Fibroblast of upper back skin (primary cell): ENCODE results near the gene MDGA2.
"Not testable (repeated sequence)": the region's sequence is repeated elsewhere in the genome, so short reads cannot be mapped to it uniquely, and the experiment has no call there.

ENCODE experiments used
- DNase-seq: peaks from one replicate; pipeline ENCODE4 v3.0.0-alpha.2; 2013

Gene MDGA2

DNA sequence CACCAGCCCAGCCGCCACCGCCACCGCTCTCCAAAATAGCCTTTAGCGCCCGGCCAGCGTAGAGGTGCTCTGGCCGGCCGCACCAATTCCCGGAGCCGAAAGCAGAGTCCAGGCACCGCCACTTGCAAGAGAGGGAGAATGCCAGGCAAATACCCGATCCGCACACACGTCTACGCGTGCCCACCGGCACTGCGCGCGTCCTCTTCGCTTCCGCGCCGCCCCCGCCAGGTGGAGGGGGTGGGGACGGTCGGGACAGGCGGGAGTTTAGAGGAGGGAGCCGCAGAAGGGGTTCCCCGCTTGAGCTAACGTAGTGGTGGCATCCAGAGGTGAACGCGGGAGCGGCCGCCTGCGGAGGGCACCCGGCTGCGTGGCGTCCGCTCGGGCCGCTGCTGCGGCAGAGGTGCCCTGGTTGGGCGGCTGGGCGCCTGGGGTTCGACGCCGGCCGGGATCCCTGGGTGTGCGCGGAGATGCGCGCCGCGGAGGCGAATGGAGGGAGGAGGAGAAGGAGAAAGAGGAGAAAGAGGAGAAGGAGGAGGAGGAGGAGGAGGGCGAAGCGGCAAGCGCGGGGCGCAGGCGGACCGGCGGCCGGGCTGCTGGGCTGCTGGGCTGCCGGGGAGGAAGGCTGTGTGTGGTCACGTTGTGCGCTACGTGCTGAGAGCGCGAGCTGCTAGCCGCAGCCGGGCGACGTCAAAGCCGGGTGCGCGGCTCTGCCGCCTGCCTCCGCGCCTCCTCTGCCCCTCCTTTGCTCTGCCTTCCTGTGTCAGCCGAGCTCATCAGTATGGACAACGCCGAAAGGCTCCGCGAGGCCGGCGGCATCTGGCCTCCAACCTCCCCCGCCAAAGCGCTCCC is at the start of gene MDGA2:
Gene MDGA2, minus strand, starts transcription at position 140 of the 849 bp plus-strand sequence.
- peak; percentile 11 for DNase-seq

DNA sequence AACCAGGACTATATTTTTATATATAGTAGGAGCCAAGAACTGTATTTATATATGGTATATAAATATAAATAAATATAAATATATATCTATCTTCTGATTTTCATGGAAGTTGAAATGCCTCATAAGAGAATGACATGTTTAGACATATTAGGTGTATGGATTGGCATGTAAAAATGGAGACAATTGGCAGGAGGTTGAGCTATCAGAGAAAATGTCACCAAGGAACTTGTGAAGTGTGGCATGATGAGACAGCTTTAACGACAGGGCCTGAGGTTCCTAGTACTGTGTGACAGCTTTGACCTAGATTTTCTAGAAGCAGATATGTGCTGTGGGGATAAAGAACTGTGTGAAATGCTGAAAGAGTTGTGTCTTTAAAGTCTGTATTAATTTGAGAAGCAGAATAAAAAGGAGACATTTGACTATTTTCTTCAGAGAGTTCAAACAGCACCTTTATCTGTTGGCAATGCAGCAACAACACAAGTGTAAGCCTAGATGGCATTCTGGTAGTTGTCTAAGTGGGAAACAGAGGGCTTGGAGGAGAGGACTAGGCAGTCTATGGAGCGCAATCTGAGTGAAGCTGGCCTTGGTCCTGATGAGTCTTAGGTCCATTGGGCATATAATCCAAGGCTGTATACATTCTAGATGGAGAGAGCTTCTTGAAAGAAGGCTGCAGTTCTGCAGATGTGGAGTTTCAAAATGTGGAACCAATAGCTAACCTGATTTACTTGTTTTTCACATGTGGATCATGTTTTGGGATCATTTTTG is 47.7 kb upstream of the MDGA2 start:
- DNase-seq = no peak

DNA sequence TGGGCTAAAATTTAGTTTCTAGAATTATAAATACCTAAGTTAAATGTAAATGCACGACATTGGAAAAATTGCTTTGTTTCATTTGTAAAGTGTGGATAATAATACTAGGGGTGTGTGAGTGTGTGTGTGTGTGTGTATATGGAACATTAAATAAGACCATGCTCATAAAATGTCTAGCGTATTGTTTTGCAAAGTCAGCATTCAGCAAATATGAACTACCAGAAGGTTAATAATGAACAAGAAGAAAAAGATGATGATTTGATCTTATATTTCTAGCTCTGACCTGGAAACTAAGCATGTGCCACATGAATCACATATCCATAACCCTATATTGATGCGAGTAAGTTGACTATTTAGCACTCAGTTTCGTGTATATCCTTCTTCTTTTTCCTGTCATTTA is 44.9 kb upstream of the MDGA2 start:
- DNase-seq = no peak

DNA sequence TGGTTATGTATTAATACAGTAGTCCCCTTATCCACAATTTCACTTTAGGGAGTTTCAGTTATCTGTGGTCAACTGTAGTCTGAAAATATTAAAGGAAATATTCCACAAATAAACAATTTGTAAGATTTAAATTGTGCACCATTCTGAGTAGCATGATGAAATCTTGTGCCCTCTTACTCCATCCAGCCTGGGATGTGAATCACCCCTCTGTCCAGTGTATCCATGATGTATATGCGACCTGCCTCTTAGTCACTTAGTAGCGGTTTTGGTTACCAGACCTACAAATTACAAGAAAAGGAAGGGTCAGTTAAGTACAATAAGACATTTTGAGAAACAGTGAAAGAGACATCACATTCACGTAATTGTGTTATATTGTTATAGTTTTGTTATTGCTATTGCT is 39.9 kb upstream of the MDGA2 start:
- peak; percentile 52 for DNase-seq

DNA sequence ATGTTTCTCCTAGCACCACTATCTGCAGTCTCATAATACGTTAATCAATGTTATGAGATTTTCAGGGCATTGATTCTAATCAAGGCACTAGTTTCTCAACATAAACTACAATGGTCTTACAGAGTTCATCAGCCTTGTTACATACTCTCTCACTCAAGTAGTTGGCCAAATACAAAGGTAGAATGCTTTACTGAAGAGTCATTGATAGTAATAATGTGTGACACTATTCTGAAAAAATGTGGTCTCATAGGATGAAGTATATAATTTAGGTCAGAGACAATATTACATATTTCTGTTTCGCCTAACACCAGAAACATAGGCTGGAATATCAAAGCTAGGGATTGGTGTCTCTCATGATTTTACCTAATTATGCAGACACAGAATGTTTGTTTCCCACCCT is 35.2 kb upstream of the MDGA2 start:
- DNase-seq = peak; percentile 13

DNA sequence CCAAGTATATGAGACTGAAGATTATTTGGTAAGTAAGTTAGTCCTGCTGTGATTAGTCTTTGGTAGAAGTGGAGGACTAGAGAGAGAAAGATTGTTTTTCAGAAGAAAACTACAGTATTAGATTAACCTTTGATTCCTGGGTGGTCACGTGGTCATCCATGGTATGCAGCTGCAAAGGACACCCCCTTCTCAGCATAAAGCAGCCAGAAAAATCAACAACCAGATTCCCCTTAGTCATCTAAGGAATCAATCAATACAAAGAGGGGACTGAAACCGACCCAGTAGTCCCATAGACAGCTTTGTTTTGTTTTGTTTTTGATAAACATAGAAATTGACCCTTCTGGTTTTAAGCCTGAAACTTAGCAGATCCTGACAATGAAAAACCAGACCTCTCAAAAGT is 30.3 kb upstream of the MDGA2 start:
- no peak for DNase-seq

DNA sequence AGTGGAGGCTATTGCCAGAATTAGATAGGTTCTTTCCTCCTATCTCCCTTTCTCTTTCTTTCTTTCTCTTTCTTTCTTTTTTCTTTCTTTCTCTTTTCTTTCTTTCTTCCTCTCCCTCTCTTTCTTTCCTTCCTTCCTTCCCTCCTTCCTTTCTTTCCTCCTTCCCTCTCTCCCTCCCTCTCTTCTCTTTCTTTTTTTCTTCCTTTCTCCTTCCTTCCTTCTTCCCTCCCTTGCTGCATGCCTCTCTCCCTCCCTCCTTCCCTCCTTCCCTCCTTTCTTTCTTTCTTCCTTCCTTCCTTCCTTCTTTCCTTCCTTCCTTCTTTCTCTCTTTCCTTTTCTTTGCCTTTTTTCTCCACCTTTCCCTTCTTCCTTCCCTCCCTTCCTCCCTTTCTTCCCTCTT is 16.4 kb upstream of the MDGA2 start:
- DNase-seq = no peak

DNA sequence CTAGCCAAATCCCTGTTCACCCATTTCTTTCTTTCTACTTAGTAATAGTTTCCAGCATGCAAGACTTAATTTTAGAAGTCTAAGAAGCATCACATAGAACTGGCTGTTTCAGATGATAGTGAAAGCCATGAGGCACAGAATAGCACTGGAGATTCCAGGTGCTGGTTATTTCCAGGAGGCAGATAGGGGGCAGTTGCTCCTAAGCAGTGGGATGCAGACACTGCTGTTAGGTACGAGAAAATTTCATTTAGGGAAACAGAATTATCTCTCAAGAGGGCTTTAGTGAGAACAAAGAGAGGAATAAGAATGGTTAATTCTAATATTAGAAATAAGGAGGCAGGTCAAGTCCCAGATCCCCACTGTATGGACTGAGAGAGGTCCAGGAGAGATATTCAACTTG is 3.6 kb upstream of the MDGA2 start:
- no peak for DNase-seq

DNA sequence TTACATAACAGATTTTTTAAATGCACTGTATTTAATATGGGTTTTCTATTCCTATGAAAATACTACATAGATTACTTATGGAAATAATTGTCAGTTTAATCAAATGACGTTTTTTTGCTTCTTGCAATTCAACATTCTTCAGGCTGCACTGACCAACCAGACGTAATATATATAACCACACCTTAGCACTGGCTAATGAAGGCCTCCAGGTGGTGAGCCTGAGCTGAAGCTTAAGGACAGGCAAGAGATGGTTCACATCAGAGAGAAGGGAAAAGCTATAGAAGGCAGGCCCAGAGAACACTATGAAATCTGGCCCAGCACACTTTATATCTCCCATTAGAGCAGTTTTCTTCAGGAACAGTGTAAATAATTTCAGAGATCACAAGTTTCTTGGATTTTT is 2.8 kb upstream of the MDGA2 start:
- no peak for DNase-seq

DNA sequence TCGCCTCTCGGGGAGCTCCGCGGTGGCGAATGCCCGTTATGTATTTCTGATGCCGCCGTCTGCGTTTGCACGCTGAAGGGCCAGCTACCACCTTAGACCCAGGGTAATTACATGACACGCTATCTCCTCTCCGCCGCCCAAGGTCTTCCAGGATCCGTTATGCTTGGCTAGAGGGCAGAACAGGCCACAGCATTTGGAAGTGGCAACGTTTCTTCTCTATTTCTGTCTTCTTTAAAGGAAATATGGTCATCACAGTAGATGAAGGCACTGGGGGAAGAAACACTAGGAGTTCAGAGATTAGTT is 861 bp upstream of the MDGA2 start:
- no peak for DNase-seq

DNA sequence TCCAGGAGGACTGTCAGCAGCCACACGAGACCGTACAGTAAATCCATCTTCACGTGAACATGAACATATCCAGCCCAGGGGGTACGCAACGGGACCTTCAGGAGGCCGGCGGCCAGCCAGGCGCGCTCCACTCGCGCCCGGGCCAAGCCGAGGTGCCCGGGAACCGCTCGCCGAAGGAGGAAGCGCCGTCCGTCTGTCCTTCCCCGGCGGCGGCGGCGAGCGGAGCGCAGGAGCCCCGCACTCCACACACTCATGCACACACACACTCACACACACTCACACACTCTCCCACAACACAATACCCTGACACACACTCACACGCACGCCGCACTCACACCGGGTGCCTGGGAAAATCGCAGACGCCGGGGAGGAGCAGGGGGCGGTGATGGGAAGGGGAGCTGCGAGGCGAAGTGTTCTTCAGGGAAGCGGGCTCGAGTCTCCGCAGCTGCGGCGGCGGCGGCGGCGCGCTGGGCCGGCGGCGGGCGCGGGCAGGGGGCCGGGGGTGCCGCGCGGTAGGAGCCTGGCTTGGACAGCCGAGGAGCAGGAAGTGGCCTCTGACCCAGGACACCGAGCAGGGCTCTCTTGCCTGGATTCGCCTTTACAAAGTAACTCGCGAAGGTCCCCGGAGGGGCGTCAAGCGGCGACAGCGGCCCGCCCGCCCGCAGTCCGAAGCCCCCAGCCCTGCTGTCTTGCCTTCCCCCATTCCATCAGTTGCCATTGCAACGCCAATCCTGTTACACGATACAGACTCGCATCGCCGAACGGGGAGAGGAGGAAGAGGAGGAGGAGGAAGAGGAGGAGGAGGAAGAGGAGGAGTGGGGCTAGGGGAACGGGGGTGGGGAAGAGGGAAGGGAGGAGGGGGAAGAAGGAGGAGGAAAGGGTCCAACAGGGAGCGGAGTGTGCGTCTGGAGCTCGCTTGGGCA is 601 bp downstream of the MDGA2 start:
- no peak for DNase-seq

DNA sequence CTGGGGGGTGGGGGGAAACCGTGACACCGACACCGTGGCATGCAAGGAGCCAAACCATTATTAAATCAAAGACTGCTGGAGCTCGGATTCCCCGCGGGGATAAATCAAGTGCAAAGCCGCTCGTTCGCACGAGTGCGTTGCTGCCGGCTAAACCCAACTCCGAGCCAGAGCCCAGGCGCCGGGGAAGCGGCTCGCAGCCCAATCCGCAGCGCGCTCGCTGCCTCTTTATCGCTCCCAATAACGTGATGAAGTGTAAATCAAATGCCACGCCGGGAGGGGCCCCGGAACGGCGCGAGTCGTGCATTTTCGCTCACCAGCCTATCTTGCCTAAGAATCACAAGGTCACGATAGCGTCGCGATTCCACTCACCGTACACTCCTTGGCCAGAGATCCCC is 1.3 kb downstream of the MDGA2 start:
- no peak for DNase-seq

DNA sequence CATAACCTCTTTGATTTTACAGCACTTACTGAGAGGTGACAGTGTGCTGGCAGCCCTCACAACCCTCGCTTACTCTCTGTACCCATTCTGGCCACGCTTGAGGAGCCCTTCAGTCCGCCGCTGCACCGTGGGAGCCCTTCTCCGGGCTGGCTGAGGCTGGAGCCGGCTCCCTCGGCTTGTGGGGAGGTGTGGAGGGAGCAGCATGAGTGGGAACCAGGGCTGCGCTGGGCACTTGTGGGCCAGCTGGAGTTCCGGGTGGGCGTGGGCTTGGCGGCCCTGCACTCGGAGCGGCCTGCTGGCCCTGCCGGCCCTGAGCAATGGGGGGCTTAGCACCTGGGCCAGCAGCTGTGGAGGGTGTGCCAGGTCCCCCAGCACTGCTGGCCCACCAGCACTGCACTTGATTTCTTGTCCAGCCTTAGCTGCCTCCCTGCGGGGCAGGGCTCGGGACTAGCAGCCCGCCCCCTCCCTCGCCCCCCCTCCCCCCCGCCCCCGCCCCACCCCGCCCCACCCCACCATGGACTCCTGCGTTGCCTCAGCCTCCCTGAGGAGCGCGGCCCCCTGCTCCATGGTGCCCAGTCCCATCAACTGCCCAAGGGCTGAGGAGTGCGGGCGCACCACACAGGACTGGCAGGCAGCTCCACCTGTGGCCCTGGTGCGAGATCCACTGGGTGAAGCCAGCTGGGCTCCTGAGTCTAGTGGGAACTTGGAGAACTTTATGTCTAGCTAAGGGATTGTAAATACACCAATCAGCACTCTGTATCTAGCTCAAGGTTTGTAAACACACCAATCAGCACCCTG is 9.9 kb downstream of the MDGA2 start:
- DNase-seq = no peak

DNA sequence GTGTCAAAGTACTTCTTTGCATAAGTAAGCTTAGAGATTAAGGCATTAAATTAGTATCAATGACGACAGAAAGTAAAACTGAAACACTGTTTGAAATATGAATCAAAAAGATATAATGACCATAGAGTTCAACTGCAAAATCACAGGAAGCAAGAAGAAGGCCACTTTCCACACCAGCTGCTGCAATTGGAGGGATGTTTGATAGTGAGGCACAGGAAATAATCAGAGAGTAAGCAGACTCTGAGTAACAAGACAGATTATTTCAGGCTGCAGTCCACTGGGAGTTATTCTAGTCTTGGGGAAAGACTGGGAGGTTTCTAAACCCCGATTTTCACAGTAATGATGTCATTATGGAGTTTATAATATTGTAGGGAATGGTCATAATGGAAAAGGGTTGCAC is 12.9 kb downstream of the MDGA2 start:
- no peak for DNase-seq

DNA sequence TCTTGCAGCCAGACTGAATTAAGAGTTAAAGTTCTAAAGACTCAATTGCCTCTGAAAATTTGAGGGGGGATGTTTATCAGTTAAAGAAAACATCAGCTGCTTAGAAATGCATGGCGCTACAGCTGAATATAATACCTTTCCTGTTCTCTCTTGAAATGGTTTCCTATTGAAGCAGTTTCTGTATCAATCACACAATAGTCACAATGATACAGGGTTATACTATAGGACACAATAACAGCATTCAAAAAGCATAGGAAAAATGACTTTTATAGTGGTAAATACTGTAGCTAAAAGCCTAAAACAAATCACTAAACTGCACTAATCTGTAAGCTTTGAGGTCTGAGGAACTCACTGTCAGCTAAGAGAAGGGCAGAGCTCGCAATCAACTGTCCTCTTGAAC is 15.2 kb downstream of the MDGA2 start:
- DNase-seq = no peak

DNA sequence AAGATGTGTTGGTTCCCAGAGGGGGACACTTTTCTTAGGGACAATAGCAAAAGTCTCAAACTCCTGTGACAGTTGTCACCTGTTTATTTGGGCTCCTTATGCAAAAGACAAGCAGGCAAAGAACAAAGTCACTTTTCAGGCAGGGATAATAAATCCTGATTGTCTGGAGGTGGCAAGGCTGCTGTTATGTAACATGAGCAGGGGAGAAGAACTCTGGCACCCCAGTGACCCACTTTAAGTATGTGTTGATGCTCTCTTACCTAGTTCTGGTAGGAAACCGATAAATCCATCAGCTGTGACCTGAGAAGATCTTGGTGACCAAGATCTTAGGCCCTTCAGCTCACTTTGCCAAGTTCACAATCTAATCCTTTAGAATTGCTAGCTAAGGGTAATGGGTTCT is 17.4 kb downstream of the MDGA2 start:
- DNase-seq = no peak

DNA sequence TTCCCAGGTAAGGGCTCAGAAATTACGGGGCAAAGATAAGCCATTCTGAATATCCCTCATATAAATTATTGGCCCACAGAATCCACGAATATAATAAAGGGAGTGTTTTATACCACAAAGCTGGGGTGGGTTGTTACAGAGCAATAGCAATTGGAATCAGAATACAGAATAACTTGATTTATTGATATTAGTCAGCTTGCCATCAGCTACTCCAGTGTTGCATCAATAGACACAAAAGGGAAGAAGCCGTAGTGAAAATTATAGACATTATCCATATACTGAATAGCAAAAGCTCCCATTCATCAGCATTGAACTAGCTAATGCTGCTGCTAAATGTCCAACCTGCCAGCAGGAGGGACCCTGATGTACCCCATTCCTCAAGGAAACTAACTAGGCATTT is 18.3 kb downstream of the MDGA2 start:
- no peak for DNase-seq

DNA sequence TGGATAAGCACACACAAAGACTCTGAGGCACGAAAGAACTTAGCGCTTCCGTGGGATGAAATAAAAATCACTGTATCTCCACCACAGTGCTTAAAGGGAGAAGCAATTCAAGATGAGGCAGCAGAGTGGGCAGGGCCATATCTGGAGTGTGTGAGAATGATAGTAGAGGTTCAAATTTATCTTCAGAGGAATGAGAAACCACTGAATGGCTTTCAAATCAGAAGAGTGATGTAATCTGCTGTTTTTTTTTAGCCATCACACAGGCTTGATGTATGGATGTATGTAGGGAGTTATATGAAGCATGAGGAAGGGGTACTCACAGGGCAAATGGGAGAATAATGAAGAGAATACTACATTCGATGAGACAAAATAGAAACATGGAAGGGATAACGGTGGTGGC is 24.1 kb downstream of the MDGA2 start:
- no peak for DNase-seq

DNA sequence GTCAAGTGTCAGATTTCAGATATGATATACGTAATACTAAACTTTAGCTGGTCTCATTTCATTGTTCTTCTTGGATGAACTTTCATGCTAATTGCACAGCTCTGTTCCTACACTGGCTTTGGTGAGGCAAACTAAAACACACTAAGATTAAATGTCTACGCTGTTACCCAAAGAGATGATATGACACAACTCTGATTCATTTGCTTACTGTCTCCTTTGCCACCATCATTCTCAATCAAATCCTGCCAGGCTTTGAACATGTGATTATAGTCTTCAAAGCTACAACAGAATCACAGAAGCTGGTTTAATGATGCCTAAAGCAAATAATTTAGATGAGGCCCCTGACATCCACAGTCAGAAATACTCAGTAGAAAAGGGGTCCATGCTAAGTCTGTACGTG is 37.7 kb downstream of the MDGA2 start:
- DNase-seq = no peak

DNA sequence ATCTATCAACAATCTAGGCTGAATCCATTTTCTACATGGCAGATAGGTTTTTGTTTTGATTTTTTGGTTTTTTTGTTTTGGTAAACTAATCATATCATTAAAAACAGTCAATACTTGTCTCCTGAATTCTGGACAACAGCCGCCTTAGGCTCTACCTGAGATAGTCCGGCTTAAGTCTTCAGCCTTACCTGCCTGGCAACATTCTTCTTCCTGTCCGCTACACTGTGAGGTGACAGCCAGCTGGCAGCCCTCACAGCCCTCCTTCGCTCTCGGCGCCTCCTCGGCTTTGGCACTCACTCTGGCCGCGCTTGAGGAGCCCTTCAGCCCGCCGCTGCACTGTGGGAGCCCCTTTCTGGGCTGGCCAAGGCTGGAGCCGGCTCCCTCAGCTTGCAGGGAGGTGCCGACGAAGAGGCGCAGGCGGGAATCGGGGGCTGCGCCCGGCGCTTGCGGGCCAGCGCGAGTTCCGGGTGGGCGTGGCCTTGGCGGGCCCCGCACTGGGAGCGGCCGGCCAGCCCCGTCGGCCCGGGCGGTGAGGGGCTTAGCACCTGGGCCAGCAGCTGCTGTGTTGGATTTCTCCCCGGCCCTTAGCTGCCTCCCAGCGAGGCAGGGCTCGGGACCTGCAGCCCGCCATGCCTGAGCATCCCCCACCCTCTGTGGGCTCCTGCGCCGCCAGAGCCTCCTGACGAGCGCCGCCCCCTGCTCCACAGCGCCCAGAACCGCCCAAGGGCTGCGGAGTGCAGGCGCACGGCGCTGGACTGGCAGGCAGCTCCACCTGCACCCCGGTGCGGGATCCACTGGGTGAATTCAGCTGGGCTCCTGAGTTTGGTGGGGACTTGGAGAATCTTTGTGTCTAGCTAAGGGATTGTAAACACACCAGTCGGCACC is 49.0 kb downstream of the MDGA2 start:
- no peak for DNase-seq

DNA sequence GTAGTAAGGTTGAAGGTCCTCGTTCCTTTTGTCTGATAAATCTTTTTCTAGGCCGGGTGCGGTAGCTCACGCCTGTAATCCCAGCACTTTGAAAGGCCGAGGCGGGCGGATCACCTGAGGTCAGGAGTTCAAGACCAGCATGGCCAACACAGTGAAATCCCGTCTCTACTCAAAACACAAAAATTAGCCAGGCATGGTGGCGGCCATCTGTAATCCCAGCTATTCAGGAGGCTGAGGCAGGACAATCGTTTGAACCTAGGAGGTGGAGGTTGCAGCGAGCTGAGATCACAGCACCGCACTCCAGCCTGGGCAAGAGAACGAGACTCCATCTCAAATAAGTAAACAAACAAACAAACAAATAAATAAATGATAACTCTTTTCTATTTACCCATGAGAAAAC is 51.3 kb downstream of the MDGA2 start:
- DNase-seq = not testable (repeated sequence)

DNA sequence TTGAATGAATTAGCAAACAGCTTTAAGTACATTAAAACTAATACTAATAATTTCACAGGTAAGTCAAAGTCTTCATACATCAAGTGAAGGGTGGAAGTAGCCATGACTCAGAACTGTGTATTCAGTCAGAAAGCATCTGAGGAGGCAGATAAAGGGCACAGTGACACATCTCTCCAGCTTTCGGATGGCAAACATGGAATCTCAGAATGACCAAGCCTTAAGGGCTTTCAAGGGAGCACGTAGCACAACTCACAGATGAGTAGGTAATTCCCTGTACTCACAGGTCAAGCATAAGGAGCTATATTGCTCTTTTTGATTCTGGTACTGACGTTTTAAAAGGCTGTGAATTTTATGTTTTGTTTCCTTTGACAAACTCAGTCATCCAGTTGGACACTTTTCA is 56.0 kb downstream of the MDGA2 start:
- no peak for DNase-seq
